ENCODE results near the gene WDR26.

DNA sequence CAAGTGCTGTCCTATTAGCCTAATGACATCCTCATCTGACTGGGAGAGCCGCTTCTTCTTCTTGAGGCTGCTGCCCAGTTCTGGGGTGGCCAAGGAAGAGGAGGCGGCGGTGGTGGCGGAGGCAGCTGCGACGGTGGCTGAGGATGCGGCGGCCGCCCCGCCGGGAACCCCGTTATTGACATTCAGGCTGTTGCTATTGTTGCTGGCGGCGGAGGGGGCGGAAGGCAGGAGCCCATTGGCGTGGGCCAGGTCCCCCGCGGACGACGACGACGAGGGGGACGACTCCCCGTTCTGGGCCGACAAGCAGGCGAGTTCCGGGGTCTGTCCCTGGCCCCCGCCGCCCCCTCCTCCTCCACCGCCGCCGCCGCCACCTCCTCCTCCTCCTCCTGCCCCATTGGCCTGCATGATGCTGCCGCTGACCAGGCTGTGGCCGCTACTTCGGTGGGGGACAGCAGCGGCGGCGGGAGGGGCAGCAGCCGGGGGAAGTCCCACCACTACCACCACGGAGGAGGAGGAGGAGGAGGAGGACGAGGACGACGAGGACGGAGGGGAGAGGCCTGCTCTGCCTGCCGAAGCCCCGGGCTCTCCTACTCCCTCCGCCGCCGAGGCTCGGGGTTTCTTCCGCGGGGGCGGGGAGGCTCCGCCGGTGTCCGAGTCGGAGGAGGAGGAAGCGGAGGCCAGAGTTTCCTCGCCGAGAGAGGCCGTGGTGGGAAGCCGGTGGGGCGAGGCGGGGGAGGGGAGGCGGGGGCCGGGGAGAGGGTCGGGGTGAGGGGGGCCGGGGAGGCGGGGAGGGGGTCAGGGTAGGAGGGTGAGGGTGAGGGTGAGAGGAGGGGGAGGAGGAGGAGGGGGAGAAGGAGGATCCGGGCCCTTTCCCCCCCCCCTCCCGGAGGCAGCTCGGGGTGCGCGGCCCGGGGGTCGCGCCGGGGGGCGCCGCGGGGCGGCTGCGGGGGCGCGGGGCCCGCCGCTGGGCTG is 610 bp downstream of the WDR26 start:
- TF ChIP-seq, protein P1, sequence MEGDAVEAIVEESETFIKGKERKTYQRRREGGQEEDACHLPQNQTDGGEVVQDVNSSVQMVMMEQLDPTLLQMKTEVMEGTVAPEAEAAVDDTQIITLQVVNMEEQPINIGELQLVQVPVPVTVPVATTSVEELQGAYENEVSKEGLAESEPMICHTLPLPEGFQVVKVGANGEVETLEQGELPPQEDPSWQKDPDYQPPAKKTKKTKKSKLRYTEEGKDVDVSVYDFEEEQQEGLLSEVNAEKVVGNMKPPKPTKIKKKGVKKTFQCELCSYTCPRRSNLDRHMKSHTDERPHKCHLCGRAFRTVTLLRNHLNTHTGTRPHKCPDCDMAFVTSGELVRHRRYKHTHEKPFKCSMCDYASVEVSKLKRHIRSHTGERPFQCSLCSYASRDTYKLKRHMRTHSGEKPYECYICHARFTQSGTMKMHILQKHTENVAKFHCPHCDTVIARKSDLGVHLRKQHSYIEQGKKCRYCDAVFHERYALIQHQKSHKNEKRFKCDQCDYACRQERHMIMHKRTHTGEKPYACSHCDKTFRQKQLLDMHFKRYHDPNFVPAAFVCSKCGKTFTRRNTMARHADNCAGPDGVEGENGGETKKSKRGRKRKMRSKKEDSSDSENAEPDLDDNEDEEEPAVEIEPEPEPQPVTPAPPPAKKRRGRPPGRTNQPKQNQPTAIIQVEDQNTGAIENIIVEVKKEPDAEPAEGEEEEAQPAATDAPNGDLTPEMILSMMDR (IDR thresholded peaks at IDR 0.05), result no peak
- TF ChIP-seq POLR2A (IDR thresholded peaks at IDR 0.05), result no peak

All from breast epithelium (tissue), 3 donors.